Astrocyte of the cerebellum (primary cell): ENCODE results near the gene SLC44A1.

Experiments used
- DNase-seq: peaks from one replicate; pipeline ENCODE4 v3.0.0-alpha.2; 2011; ENCODE audit warnings: low read depth
- H3K4me3 ChIP-seq: 2 replicates; pipeline ENCODE4 v1.5.1; 2011; ENCODE audit warnings: mild to moderate bottlenecking, low read depth, low read length, moderate library complexity
- CTCF ChIP-seq: IDR thresholded peaks from 2 replicates; pipeline ENCODE4 v1.5.1; 2012; ENCODE audit warnings: low read length, low read depth, moderate library complexity, mild to moderate bottlenecking; ENCODE audit errors: missing control alignments
- in situ Hi-C: cut with HindIII; loops from 2 replicates; pipeline ENCODE4 v1.10.0; 2017; ENCODE audit warnings: low sequenced_read_pairs

Gene SLC44A1

GRCh38 chr9:105206496-105206820, 38.0 kb upstream of the SLC44A1 start:
- H3K4me3 ChIP-seq = no peak overlapping the region
- in situ Hi-C loops = no loop called here
- DNase-seq = no peak
- TF ChIP-seq CTCF = no peak

GRCh38 chr9:105206821-105207699, 37.4 kb upstream of the SLC44A1 start:
- in situ Hi-C loops = no loop called here
- TF ChIP-seq CTCF = no peak
- H3K4me3 ChIP-seq = no peak overlapping the region
- DNase-seq = no peak

GRCh38 chr9:105216440-105217178, 27.8 kb upstream of the SLC44A1 start:
- DNase-seq = no peak
- TF ChIP-seq CTCF = no peak
- H3K4me3 ChIP-seq = no peak overlapping the region
- in situ Hi-C loops = no loop called here

- no peak for DNase-seq
- TF ChIP-seq CTCF = no peak
- H3K4me3 ChIP-seq = no peak overlapping the region
- in situ Hi-C loops = no loop called here
These were observed 25.8 kb upstream of the SLC44A1 start for GRCh38 chr9:105218673-105219072.

GRCh38 chr9:105219291-105219805, 25.1 kb upstream of the SLC44A1 start:
- no peak overlapping the region for H3K4me3 ChIP-seq
- in situ Hi-C loops = no loop called here
- TF ChIP-seq CTCF = no peak
- no peak for DNase-seq

GRCh38 chr9:105220451-105220850, 24.0 kb upstream of the SLC44A1 start:
- in situ Hi-C loops = no loop called here
- no peak for TF ChIP-seq CTCF
- no peak overlapping the region for H3K4me3 ChIP-seq
- no peak for DNase-seq
